Spleen (tissue), 7 donors: ENCODE results near the gene TTC23.

ENCODE experiments used
- POLR2A ChIP-seq, 3 donors: fragments of 450-650 bp; IDR thresholded peaks; one replicate each; pipeline ENCODE4 v1.5.1; 2017; ENCODE audit warnings: antibody characterized with exemption in 3 of 3, mild to moderate bottlenecking in 1 of 3
- TF ChIP-seq, protein P1 (sequence below), 11 experiments: fragments of 200-600 bp in 7 of 11; fragments of 450-650 bp in 4 of 11; sonication (generic) in 4 of 11; IDR thresholded peaks in 8 of 11; conservative IDR thresholded peaks in 3 of 11; 1 replicate in 7 of 11; 2 replicates in 4 of 11; pipeline versions ENCODE4 v1.4.0 to v1.8.0; 2016 to 2021; ENCODE audit warnings: antibody characterized with exemption in 11 of 11, inconsistent platforms in 4 of 11, mild to moderate bottlenecking in 1 of 11
- donor health status: DM: no; HTN: no; CAD: no; lungs with moderate emphysema.
- donor health status: DM: no; HTN: no; CAD: no.
- donor health status: DM: no; HTN: no; CAD: no.

- TF ChIP-seq, protein P1, sequence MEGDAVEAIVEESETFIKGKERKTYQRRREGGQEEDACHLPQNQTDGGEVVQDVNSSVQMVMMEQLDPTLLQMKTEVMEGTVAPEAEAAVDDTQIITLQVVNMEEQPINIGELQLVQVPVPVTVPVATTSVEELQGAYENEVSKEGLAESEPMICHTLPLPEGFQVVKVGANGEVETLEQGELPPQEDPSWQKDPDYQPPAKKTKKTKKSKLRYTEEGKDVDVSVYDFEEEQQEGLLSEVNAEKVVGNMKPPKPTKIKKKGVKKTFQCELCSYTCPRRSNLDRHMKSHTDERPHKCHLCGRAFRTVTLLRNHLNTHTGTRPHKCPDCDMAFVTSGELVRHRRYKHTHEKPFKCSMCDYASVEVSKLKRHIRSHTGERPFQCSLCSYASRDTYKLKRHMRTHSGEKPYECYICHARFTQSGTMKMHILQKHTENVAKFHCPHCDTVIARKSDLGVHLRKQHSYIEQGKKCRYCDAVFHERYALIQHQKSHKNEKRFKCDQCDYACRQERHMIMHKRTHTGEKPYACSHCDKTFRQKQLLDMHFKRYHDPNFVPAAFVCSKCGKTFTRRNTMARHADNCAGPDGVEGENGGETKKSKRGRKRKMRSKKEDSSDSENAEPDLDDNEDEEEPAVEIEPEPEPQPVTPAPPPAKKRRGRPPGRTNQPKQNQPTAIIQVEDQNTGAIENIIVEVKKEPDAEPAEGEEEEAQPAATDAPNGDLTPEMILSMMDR (IDR thresholded peaks at IDR 0.05 in 8 of 11, conservative IDR thresholded peaks at IDR 0.05 in 3 of 11) = no peak
- no peak for TF ChIP-seq POLR2A (IDR thresholded peaks at IDR 0.05)
These were observed 74.6 kb downstream of the TTC23 start for GRCh38 chr15:99174567-99175395.
